ENCODE data around the gene DNAJC19. TPM values are rescaled to one million over a fixed set of nuclear protein-coding genes. Genes with fewer than 3 reads are reported as not detected.
A peak's percentile ranks its signal among the peaks of the same experiment; 100 is the strongest.
"Not testable (repeated sequence)": the region's sequence is repeated elsewhere in the genome, so short reads cannot be mapped to it uniquely, and the experiment has no call there.

Gene DNAJC19
- 10 to 100 TPM; 61.2 to 68.0 TPM for total RNA-seq
- 100 to 1,000 TPM in 2 of 3 donors, 10 to 100 TPM in 1; 89.0 to 117 (median 106) TPM for polyA plus RNA-seq
- 19.9 to 36.3 (median 31.4) reads per million in 6 experiments for total RNA-seq

GRCh38 chr3:180989291-180990163 is at the start of gene DNAJC19:
TSS of gene DNAJC19 (minus strand) at chr3:180989736. CDS start at chr3:180989602, 134 bp downstream.
- Mint-ChIP-seq H3K36me3 (peaks cover 0 to 29% (median 3%) of the 10 kb centered on the region in 3 donors), H3K27me3 (peaks cover 0 to 9% (median 2%) of the 10 kb centered on the region in 5 donors), H3K27ac (peak within 1 kb of the TSS; percentile 93 to 99 (median 98)), H3K4me1 (peaks cover 7 to 43% (median 33%) of the 10 kb centered on the region in 4 donors), H3K4me3 (peak within 1 kb of the TSS; percentile 92 to 99 (median 98)), H3K9me3 (no peaks in the 10 kb centered on the region)
- POLR2A ChIA-PET = interaction anchor here (0.6 to 1.6 kb wide), 8 partner anchors 9 to 1647 kb away, joined by 3 to 23 read pairs (median 6); partner anchors contain the start of genes FXR1 and TTC14
- ATAC-seq = peak; percentile 95
- DNase-seq = peak; percentile 74 to 96 (median 91)

- H3K27ac Mint-ChIP-seq = no peak overlapping the region
- no peaks in the 10 kb centered on the region for H3K27me3 Mint-ChIP-seq
- no peaks in the 10 kb centered on the region for H3K4me1 Mint-ChIP-seq
- DNase-seq = no peak
- H3K9me3 Mint-ChIP-seq = peaks cover 0 to 14% (median 4%) of the 10 kb centered on the region in 9 donors
- peaks cover 0 to 17% (median 12%) of the 10 kb centered on the region in 3 donors for H3K36me3 Mint-ChIP-seq
- POLR2A ChIA-PET = no interaction called here
- ATAC-seq = no peak
- H3K4me3 Mint-ChIP-seq = no peak overlapping the region
Observed at GRCh38 chr3:181030948-181031347, 41.4 kb upstream of the DNAJC19 start.

GRCh38 chr3:181025204-181025603 is 35.7 kb upstream of the DNAJC19 start:
- Mint-ChIP-seq H3K27ac (no peak overlapping the region), H3K36me3 (peaks cover 0 to 14% (median 12%) of the 10 kb centered on the region in 3 donors), H3K4me1 (no peaks in the 10 kb centered on the region), H3K27me3 (no peaks in the 10 kb centered on the region), H3K9me3 (peaks cover 0 to 43% (median 15%) of the 10 kb centered on the region in 9 donors), H3K4me3 (no peak overlapping the region)
- no peak for ATAC-seq
- no peak for DNase-seq
- POLR2A ChIA-PET = no interaction called here

- H3K4me1 Mint-ChIP-seq = no peaks in the 10 kb centered on the region
Observed at GRCh38 chr3:181017690-181018089, 28.2 kb upstream of the DNAJC19 start.

GRCh38 chr3:181009225-181009624 is 19.7 kb upstream of the DNAJC19 start:
- no peak for ATAC-seq
- H3K36me3 Mint-ChIP-seq = peaks cover 0 to 8% (median 0%) of the 10 kb centered on the region in 3 donors

More at GRCh38 chr3:181017690-181018089, 28.2 kb upstream of the DNAJC19 start:
- Mint-ChIP-seq H3K27ac (no peak overlapping the region), H3K27me3 (peaks cover 3 to 25% (median 6%) of the 10 kb centered on the region in 5 donors), H3K9me3 (peaks cover 0 to under 1% (median 0%) of the 10 kb centered on the region in 9 donors), H3K4me3 (no peak overlapping the region), H3K36me3 (peaks cover 0 to 13% (median 2%) of the 10 kb centered on the region in 3 donors)
- POLR2A ChIA-PET = no interaction called here
- ATAC-seq (no peak), DNase-seq (no peak)

GRCh38 chr3:181008796-181009195 is 19.3 kb upstream of the DNAJC19 start:
- peaks cover 0 to 7% (median 1%) of the 10 kb centered on the region in 9 donors for H3K9me3 Mint-ChIP-seq

More at GRCh38 chr3:181009225-181009624, 19.7 kb upstream of the DNAJC19 start:
- Mint-ChIP-seq H3K9me3 (peaks cover 0 to 7% (median 1%) of the 10 kb centered on the region in 9 donors), H3K4me3 (no peak overlapping the region), H3K27ac (no peak overlapping the region), H3K27me3 (peaks cover 0 to 5% (median 2%) of the 10 kb centered on the region in 5 donors), H3K4me1 (no peaks in the 10 kb centered on the region)
- POLR2A ChIA-PET = no interaction called here
- no peak for DNase-seq

GRCh38 chr3:181007262-181007661 is 17.7 kb upstream of the DNAJC19 start:
- Mint-ChIP-seq H3K9me3 (peaks cover 0 to 15% (median 9%) of the 10 kb centered on the region in 9 donors), H3K4me1 (no peaks in the 10 kb centered on the region), H3K27me3 (peaks cover 2 to 9% (median 5%) of the 10 kb centered on the region in 5 donors), H3K27ac (no peak overlapping the region), H3K36me3 (peaks cover 2 to 21% (median 9%) of the 10 kb centered on the region in 3 donors), H3K4me3 (no peak overlapping the region)
- no peak for ATAC-seq
- POLR2A ChIA-PET = no interaction called here
- DNase-seq = no peak

More at GRCh38 chr3:181008796-181009195, 19.3 kb upstream of the DNAJC19 start:
- Mint-ChIP-seq H3K4me3 (no peak overlapping the region), H3K4me1 (no peaks in the 10 kb centered on the region), H3K27ac (no peak overlapping the region), H3K27me3 (peaks cover 0 to 5% (median 2%) of the 10 kb centered on the region in 5 donors), H3K36me3 (peaks cover 0 to 9% (median 0%) of the 10 kb centered on the region in 3 donors)
- POLR2A ChIA-PET = no interaction called here
- no peak for DNase-seq
- no peak for ATAC-seq

- H3K27ac Mint-ChIP-seq = no peak overlapping the region
- no peaks in the 10 kb centered on the region for H3K4me1 Mint-ChIP-seq
- H3K9me3 Mint-ChIP-seq = peaks cover 5 to 23% (median 16%) of the 10 kb centered on the region in 9 donors
- POLR2A ChIA-PET = no interaction called here
- ATAC-seq = no peak
- H3K4me3 Mint-ChIP-seq = no peak overlapping the region
- H3K36me3 Mint-ChIP-seq = peaks cover 5 to 28% (median 16%) of the 10 kb centered on the region in 3 donors
- no peak for DNase-seq
- H3K27me3 Mint-ChIP-seq = peaks cover 4 to 15% (median 7%) of the 10 kb centered on the region in 5 donors
Observed at GRCh38 chr3:181006541-181006940, 17.0 kb upstream of the DNAJC19 start.

GRCh38 chr3:181003469-181003868 is 13.9 kb upstream of the DNAJC19 start:
- H3K27ac Mint-ChIP-seq, ATAC-seq, H3K4me1 Mint-ChIP-seq, H3K4me3 Mint-ChIP-seq, DNase-seq, POLR2A ChIA-PET: not testable (repeated sequence)
- Mint-ChIP-seq H3K9me3 (peaks cover 10 to 36% (median 26%) of the 10 kb centered on the region in 9 donors), H3K36me3 (peaks cover 15 to 41% (median 29%) of the 10 kb centered on the region in 3 donors), H3K27me3 (peaks cover 13 to 30% (median 18%) of the 10 kb centered on the region in 5 donors)

- POLR2A ChIA-PET, H3K4me1 Mint-ChIP-seq, ATAC-seq, H3K27ac Mint-ChIP-seq, DNase-seq, H3K4me3 Mint-ChIP-seq: not testable (repeated sequence)
- peaks cover 12 to 30% (median 18%) of the 10 kb centered on the region in 5 donors for H3K27me3 Mint-ChIP-seq
- H3K9me3 Mint-ChIP-seq = peaks cover 10 to 36% (median 26%) of the 10 kb centered on the region in 9 donors
- peaks cover 15 to 41% (median 29%) of the 10 kb centered on the region in 3 donors for H3K36me3 Mint-ChIP-seq
Observed at GRCh38 chr3:181002331-181002730, 12.8 kb upstream of the DNAJC19 start.

GRCh38 chr3:180996415-180996932 is 6.9 kb upstream of the DNAJC19 start:
- Mint-ChIP-seq H3K9me3 (peaks cover 5 to 14% (median 10%) of the 10 kb centered on the region in 9 donors), H3K27me3 (peaks cover 7 to 28% (median 14%) of the 10 kb centered on the region in 5 donors), H3K4me3 (no peak overlapping the region), H3K36me3 (peaks cover 9 to 13% (median 12%) of the 10 kb centered on the region in 3 donors), H3K27ac (no peak overlapping the region), H3K4me1 (no peaks in the 10 kb centered on the region)
- POLR2A ChIA-PET = no interaction called here
- no peak for DNase-seq
- ATAC-seq = no peak

- Mint-ChIP-seq H3K4me3 (peak overlapping the region; percentile 92 to 99 (median 98)), H3K4me1 (peaks cover 5 to 43% (median 31%) of the 10 kb centered on the region in 4 donors), H3K27me3 (peaks cover 0 to 13% (median 4%) of the 10 kb centered on the region in 5 donors), H3K9me3 (no peaks in the 10 kb centered on the region), H3K36me3 (peaks cover 0 to 20% (median 3%) of the 10 kb centered on the region in 3 donors), H3K27ac (peak overlapping the region in 9 of 10 donors; percentile 94 to 99 (median 98))
- DNase-seq (no peak), ATAC-seq (no peak)
- POLR2A ChIA-PET = interaction anchor here (0.6 to 1.0 kb wide), 2 partner anchors 78 to 1648 kb away, joined by 3 to 9 read pairs; partner anchors contain the start of gene FXR1
Observed at GRCh38 chr3:180990505-180990904, 969 bp upstream of the DNAJC19 start.
